Liver (tissue), 9 donors: ENCODE results near the gene TPRA1. TPM values are rescaled to one million over a fixed set of nuclear protein-coding genes. Genes with fewer than 3 reads are reported as not detected.

Experiments
- DNase-seq: peaks from one replicate; pipeline ENCODE4 v3.0.0-alpha.2; 2017; ENCODE audit warnings: low spot score
- H3K27ac ChIP-seq, 2 donors: one replicate each; pipeline ENCODE4 v1.7.0; 2013; ENCODE audit warnings: inconsistent platforms in 2 of 2, low read length in 2 of 2, control low read depth in 1 of 2, low read depth in 1 of 2, mild to moderate bottlenecking in 1 of 2
- H3K27me3 ChIP-seq, 4 donors: one replicate each; pipeline versions ENCODE4 v1.6.1 to v1.7.0; 2013; ENCODE audit warnings: low read length in 3 of 4, inconsistent platforms in 1 of 4, mild to moderate bottlenecking in 1 of 4, moderate library complexity in 1 of 4; ENCODE audit not compliant: control insufficient read depth in 4 of 4, insufficient read depth in 4 of 4
- H3K36me3 ChIP-seq, 4 donors: one replicate each; pipeline versions ENCODE4 v1.6.1 to v1.7.0; 2013; ENCODE audit warnings: low read length in 3 of 4, mild to moderate bottlenecking in 3 of 4, low read depth in 1 of 4, moderate library complexity in 1 of 4; ENCODE audit not compliant: control insufficient read depth in 4 of 4, insufficient read depth in 3 of 4
- H3K4me1 ChIP-seq, 4 donors: one replicate each; pipeline versions ENCODE4 v1.6.1 to v1.7.0; 2013; ENCODE audit warnings: low read length in 3 of 4, mild to moderate bottlenecking in 3 of 4, moderate library complexity in 1 of 4; ENCODE audit not compliant: control insufficient read depth in 4 of 4, insufficient read depth in 4 of 4
- H3K4me3 ChIP-seq, 3 donors: one replicate each; pipeline versions ENCODE4 v1.6.1 to v1.7.0; 2013; ENCODE audit warnings: low read length in 3 of 3, control low read depth in 1 of 3, low read depth in 1 of 3, mild to moderate bottlenecking in 1 of 3
- H3K9ac ChIP-seq, 2 donors: one replicate each; pipeline ENCODE4 v1.7.0; 2013; ENCODE audit warnings: low read length in 2 of 2, mild to moderate bottlenecking in 2 of 2, moderate library complexity in 2 of 2, control low read depth in 1 of 2, low read depth in 1 of 2
- H3K9me3 ChIP-seq, 4 donors: one replicate each; pipeline versions ENCODE4 v1.6.1 to v1.7.0; 2013; ENCODE audit warnings: low read length in 3 of 4; ENCODE audit not compliant: control insufficient read depth in 4 of 4
- ATF3 ChIP-seq: IDR thresholded peaks from 2 replicates; pipeline ENCODE4 v1.6.1; 2016; ENCODE audit warnings: antibody characterized with exemption
- CTCF ChIP-seq: fragments of 150-350 bp; IDR thresholded peaks from 2 replicates; pipeline ENCODE4 v1.5.1; 2017; ENCODE audit warnings: improper control_type of control experiment, low read depth, low read length; ENCODE audit not compliant: missing input control
- EGR1 ChIP-seq, 2 donors: IDR thresholded peaks; 2 replicates each; pipeline ENCODE4 v1.6.1; 2016 to 2018; ENCODE audit warnings: antibody characterized with exemption in 2 of 2, low read depth in 2 of 2
- FOXA1 ChIP-seq: IDR thresholded peaks from 2 replicates; pipeline ENCODE4 v1.6.1; 2016; ENCODE audit warnings: antibody characterized with exemption
- FOXA2 ChIP-seq: IDR thresholded peaks from 2 replicates; pipeline ENCODE4 v1.6.1; 2016; ENCODE audit warnings: antibody characterized with exemption
- GABPA ChIP-seq, 2 donors: IDR thresholded peaks in 1 of 2; conservative IDR thresholded peaks in 1 of 2; 2 replicates each; pipeline ENCODE4 v1.6.1; 2016; ENCODE audit warnings: antibody characterized with exemption in 2 of 2, mild to moderate bottlenecking in 1 of 2, moderate library complexity in 1 of 2
- HNF4A ChIP-seq, 2 donors: conservative IDR thresholded peaks; 2 replicates each; pipeline ENCODE4 v1.6.1; 2016; ENCODE audit warnings: antibody characterized with exemption in 2 of 2, mild to moderate bottlenecking in 2 of 2
- HNF4G ChIP-seq: IDR thresholded peaks from 2 replicates; pipeline ENCODE4 v1.6.1; 2016; ENCODE audit warnings: antibody characterized with exemption
- JUND ChIP-seq, 2 donors: IDR thresholded peaks; 2 replicates each; pipeline ENCODE4 v1.6.1; 2016; ENCODE audit warnings: antibody characterized with exemption in 2 of 2
- MAX ChIP-seq: IDR thresholded peaks from 2 replicates; pipeline ENCODE4 v1.6.1; 2016; ENCODE audit warnings: antibody characterized with exemption
- NR2F2 ChIP-seq: IDR thresholded peaks from 2 replicates; pipeline ENCODE4 v1.6.1; 2016; ENCODE audit warnings: antibody characterized with exemption
- RAD21 ChIP-seq, 2 donors: IDR thresholded peaks; 2 replicates each; pipeline ENCODE4 v1.6.1; 2016; ENCODE audit warnings: antibody characterized with exemption in 2 of 2, mild to moderate bottlenecking in 2 of 2
- REST ChIP-seq: IDR thresholded peaks from 2 replicates; pipeline ENCODE4 v1.6.1; 2016; ENCODE audit warnings: antibody characterized with exemption, mild to moderate bottlenecking
- RXRA ChIP-seq, 2 donors: IDR thresholded peaks; 2 replicates each; pipeline ENCODE4 v1.6.1; 2017 to 2018; ENCODE audit warnings: antibody characterized with exemption in 2 of 2, mild to moderate bottlenecking in 1 of 2
- SP1 ChIP-seq: IDR thresholded peaks from 2 replicates; pipeline ENCODE4 v1.6.1; 2018; ENCODE audit warnings: antibody characterized with exemption, mild to moderate bottlenecking
- TAF1 ChIP-seq: conservative IDR thresholded peaks from 2 replicates; pipeline ENCODE4 v1.6.1; 2016; ENCODE audit warnings: antibody characterized with exemption, mild to moderate bottlenecking
- YY1 ChIP-seq: IDR thresholded peaks from 2 replicates; pipeline ENCODE4 v1.6.1; 2016; ENCODE audit warnings: antibody characterized with exemption, mild to moderate bottlenecking
- ZBTB33 ChIP-seq: IDR thresholded peaks from 2 replicates; pipeline ENCODE4 v1.6.1; 2016; ENCODE audit warnings: antibody characterized with exemption
- WGBS: extraction: QIAGEN DNeasy Blood & Tissue Kit; methylation state at CpG from one replicate; pipeline ENCODE4 v1.1.7; 2013; 5-methylcytosine and 5-hydroxymethylcytosine counted together
- polyA plus RNA-seq, 2 donors: library from polyadenylated mRNA; stranded (reverse) in 1 of 2; unstranded in 1 of 2; fragments of 200-250 nt in 1 of 2; fragments of >200 nt in 1 of 2; fragmentation: Nextera tagmentation in 1 of 2; extraction: Ambion mirVana in 1 of 2; gene quantifications; one replicate each; pipeline versions ENCODE4 v1.2.1 to v1.2.3, GENCODE V29; 2013 to 2015
- total RNA-seq, 2 donors: library from RNA; depleted of rRNA; stranded (reverse); fragments of >200 nt; gene quantifications; one replicate each; pipeline ENCODE4 v1.2.3, GENCODE V29; 2014
- donor health status: healthy.
- donor health status: healthy.
- donor health status: healthy.
- donor health status: healthy.
- donor health status: healthy.

The TPRA1 gene
- total and polyA plus RNA-seq, 4 donors: 17.3 to 27.1 (median 21.3) TPM

- peaks cover 3 to 8% (median 7%) of the 10 kb centered on the region in 4 donors for H3K4me1 ChIP-seq
- H3K9ac ChIP-seq: no peak overlapping the region
- no peak overlapping the region for H3K27ac ChIP-seq
- H3K27me3 ChIP-seq: no peaks in the 10 kb centered on the region
- DNase-seq: no peak
- no peaks in the 10 kb centered on the region for H3K9me3 ChIP-seq
- WGBS: 89% methylated on average over 6 of the region's 6 CpGs
- TF ChIP-seq SP1 (no peak), EGR1 (IDR thresholded peaks at IDR 0.05; ENCODE audit: low read depth in 2 of 2) (no peak), MAX (no peak), HNF4G (no peak), RXRA (IDR thresholded peaks at IDR 0.05) (no peak), FOXA2 (no peak), ATF3 (no peak), CTCF (no peak), FOXA1 (no peak), HNF4A (conservative IDR thresholded peaks at IDR 0.05) (no peak), TAF1 (no peak), YY1 (no peak)
- H3K4me3 ChIP-seq: no peak overlapping the region
- peaks cover 0 to 2% (median 0%) of the 10 kb centered on the region in 4 donors for H3K36me3 ChIP-seq
These were observed 10.4 kb upstream of the TPRA1 start for GRCh38 chr3:127600749-127601456.

GRCh38 chr3:127598841-127599570, 8.5 kb upstream of the TPRA1 start:
- Histone ChIP-seq H3K9me3 (no peaks in the 10 kb centered on the region), H3K27ac (no peak overlapping the region), H3K36me3 (no peaks in the 10 kb centered on the region), H3K4me1 (peaks cover 3 to 8% (median 7%) of the 10 kb centered on the region in 4 donors), H3K4me3 (peak overlapping the region in 2 of 3 donors; percentile 72 to 79), H3K27me3 (no peaks in the 10 kb centered on the region), H3K9ac (peak overlapping the region in 1 of 2 donors; percentile 42)
- TF ChIP-seq NR2F2 (no peak), CTCF (no peak), TAF1 (no peak), RXRA (IDR thresholded peaks at IDR 0.05) (no peak), ATF3 (no peak), FOXA2 (no peak), MAX (no peak), GABPA (IDR thresholded peaks at IDR 0.05 in 1 of 2, conservative IDR thresholded peaks at IDR 0.05 in 1 of 2) (no peak), SP1 (no peak), HNF4A (conservative IDR thresholded peaks at IDR 0.05) (no peak), ZBTB33 (no peak), RAD21 (IDR thresholded peaks at IDR 0.05) (no peak), EGR1 (IDR thresholded peaks at IDR 0.05; ENCODE audit: low read depth in 2 of 2) (no peak), HNF4G (no peak), REST (no peak), JUND (IDR thresholded peaks at IDR 0.05) (no peak), FOXA1 (no peak), YY1 (no peak)
- DNase-seq: no peak
- WGBS: 78% methylated on average over 14 of the region's 14 CpGs
